Upper lobe of left lung (tissue), 6 donors: ENCODE results near the gene ABL2. TPM values are rescaled to one million over a fixed set of nuclear protein-coding genes. Genes with fewer than 3 reads are reported as not detected.

Experiments used
- ATAC-seq, 2 donors: fragments of 200-7000 bp; cut with Tn5 transposase; one replicate each; pipeline ENCODE4 v1.9.1; 2022; ENCODE audit warnings: mild to moderate bottlenecking in 2 of 2, moderate library complexity in 2 of 2; ENCODE audit not compliant: low FRiP score in 2 of 2
- DNase-seq, 2 donors: peaks; one replicate each; pipeline ENCODE4 v3.0.0-alpha.2; 2019 to 2020
- H3K27ac ChIP-seq, 4 donors: fragments of 200-600 bp; sonication (generic); one replicate each; pipeline ENCODE4 v1.5.1; 2016 to 2019
- H3K27me3 ChIP-seq, 4 donors: fragments of 200-600 bp; sonication (generic); one replicate each; pipeline ENCODE4 v1.5.1; 2017 to 2019
- H3K36me3 ChIP-seq, 4 donors: fragments of 200-600 bp; sonication (generic); one replicate each; pipeline ENCODE4 v1.5.1; 2016 to 2019
- H3K4me1 ChIP-seq, 4 donors: fragments of 200-600 bp; sonication (generic); one replicate each; pipeline ENCODE4 v1.5.1; 2018 to 2019
- H3K4me3 ChIP-seq, 4 donors: fragments of 200-600 bp; sonication (generic); one replicate each; pipeline ENCODE4 v1.5.1; 2017 to 2019; ENCODE audit warnings: mild to moderate bottlenecking in 2 of 4, moderate library complexity in 1 of 4
- H3K9me3 ChIP-seq, 4 donors: fragments of 200-600 bp; sonication (generic); one replicate each; pipeline ENCODE4 v1.5.1; 2018 to 2019
- EP300 ChIP-seq, 4 donors: sonication (generic); formaldehyde crosslinking; IDR thresholded peaks; one replicate each; pipeline ENCODE4 v1.5.1; 2017; ENCODE audit warnings: antibody characterized with exemption in 4 of 4, control low read depth in 2 of 4
- POLR2A ChIP-seq, 4 donors: fragments of 450-650 bp; IDR thresholded peaks; one replicate each; pipeline ENCODE4 v1.5.1; 2016 to 2017; ENCODE audit warnings: antibody characterized with exemption in 4 of 4, mild to moderate bottlenecking in 2 of 4
- POLR2AphosphoS5 ChIP-seq, 2 donors: sonication (generic); formaldehyde crosslinking; IDR thresholded peaks; one replicate each; pipeline ENCODE4 v1.5.1; 2017; ENCODE audit warnings: antibody characterized with exemption in 2 of 2
- WGBS, 2 donors: methylation state at CpG; one replicate each; pipeline ENCODE4 v1.1.5; 2017 to 2018; 5-methylcytosine and 5-hydroxymethylcytosine counted together
- total RNA-seq, 6 donors: library from RNA; depleted of rRNA in 4 of 6; stranded (reverse); fragments of >200 nt in 4 of 6; gene quantifications; one replicate each; pipeline versions ENCODE4 v1.1.0 to v1.2.1, GENCODE V29; 2016 to 2021
- TF ChIP-seq, protein P1 (sequence below), 6 experiments: fragments of 450-650 bp in 4 of 6; fragments of 200-600 bp in 2 of 6; sonication (generic) in 2 of 6; IDR thresholded peaks; one replicate each; pipeline ENCODE4 v1.5.1; 2016 to 2019; ENCODE audit warnings: antibody characterized with exemption in 6 of 6
- donor health status: DM: no; HTN: no; CAD: no; lungs with moderate emphysema.
- donor health status: DM: no; HTN: yes; CAD: no; lungs with severe emphysema.

The ABL2 gene
- total RNA-seq, 6 donors from 2014 or later = 17.2 to 31.3 (median 22.9) TPM

DNA sequence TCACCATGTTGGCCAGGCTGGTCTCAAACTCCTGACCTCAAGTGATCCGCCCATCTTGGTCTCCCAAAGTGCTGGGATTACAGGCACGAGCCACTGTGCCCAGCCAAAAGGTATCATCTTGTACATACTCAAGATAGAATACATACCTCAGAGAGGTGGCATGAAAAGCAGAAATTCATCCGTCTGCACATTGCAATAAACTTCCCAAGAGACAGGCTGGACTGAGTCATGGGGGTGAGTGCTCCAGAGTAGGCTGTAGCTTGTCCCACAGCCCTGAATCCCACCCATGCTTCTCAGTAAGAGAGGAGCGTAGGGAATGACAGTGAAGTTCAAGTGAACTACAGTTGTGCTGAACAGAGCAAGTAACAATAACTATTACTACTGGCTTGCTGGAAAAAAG lies 127.9 kb downstream of the ABL2 start:
- peak in 1 of 2 donors; percentile 13 for ATAC-seq
- no peaks in the 10 kb centered on the region for H3K9me3 ChIP-seq
- DNase-seq = no peak
- H3K36me3 ChIP-seq = peaks cover 0 to 23% (median 6%) of the 10 kb centered on the region in 4 donors
- no peak for TF ChIP-seq POLR2AphosphoS5 (IDR thresholded peaks at IDR 0.05)
- TF ChIP-seq, protein P1, sequence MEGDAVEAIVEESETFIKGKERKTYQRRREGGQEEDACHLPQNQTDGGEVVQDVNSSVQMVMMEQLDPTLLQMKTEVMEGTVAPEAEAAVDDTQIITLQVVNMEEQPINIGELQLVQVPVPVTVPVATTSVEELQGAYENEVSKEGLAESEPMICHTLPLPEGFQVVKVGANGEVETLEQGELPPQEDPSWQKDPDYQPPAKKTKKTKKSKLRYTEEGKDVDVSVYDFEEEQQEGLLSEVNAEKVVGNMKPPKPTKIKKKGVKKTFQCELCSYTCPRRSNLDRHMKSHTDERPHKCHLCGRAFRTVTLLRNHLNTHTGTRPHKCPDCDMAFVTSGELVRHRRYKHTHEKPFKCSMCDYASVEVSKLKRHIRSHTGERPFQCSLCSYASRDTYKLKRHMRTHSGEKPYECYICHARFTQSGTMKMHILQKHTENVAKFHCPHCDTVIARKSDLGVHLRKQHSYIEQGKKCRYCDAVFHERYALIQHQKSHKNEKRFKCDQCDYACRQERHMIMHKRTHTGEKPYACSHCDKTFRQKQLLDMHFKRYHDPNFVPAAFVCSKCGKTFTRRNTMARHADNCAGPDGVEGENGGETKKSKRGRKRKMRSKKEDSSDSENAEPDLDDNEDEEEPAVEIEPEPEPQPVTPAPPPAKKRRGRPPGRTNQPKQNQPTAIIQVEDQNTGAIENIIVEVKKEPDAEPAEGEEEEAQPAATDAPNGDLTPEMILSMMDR (IDR thresholded peaks at IDR 0.05) = no peak
- TF ChIP-seq EP300 (IDR thresholded peaks at IDR 0.05) = no peak
- no peak for TF ChIP-seq POLR2A (IDR thresholded peaks at IDR 0.05)
- H3K4me3 ChIP-seq = no peak overlapping the region
- H3K4me1 ChIP-seq = peaks cover 0 to 7% (median 0%) of the 10 kb centered on the region in 4 donors
- 91 to 94% methylated on average over 4 of the region's 4 CpGs for WGBS, 2 donors
- H3K27ac ChIP-seq = no peak overlapping the region
- no peaks in the 10 kb centered on the region for H3K27me3 ChIP-seq

DNA sequence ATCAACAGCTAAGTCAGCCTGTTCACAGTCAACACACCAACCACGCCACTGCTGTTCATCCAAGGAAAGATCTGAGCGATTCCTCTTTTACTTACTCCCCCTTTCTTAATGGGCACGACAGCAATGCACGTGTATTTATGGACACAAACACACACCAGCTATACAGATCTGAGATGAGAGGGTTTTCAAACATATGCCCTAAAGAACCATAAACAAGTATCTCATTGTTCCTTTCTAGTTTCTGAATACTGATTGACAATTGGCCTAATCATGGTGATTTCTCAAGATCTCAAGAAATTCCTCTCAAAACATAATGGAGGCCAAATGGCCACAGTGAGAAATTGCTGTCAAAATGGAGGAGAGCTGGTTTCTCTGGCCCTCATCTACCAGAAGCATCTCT lies 129.6 kb downstream of the ABL2 start:
- no peaks in the 10 kb centered on the region for H3K9me3 ChIP-seq
- WGBS, 2 donors = 96 to 98% methylated on average over 4 of the region's 4 CpGs
- no peak overlapping the region for H3K4me3 ChIP-seq
- H3K27ac ChIP-seq = no peak overlapping the region
- ATAC-seq (no peak), DNase-seq (no peak)
- H3K4me1 ChIP-seq = peaks cover 0 to 7% (median 3%) of the 10 kb centered on the region in 4 donors
- TF ChIP-seq EP300 (IDR thresholded peaks at IDR 0.05) (no peak), POLR2A (IDR thresholded peaks at IDR 0.05) (no peak), POLR2AphosphoS5 (IDR thresholded peaks at IDR 0.05) (no peak)
- TF ChIP-seq, protein P1 (IDR thresholded peaks at IDR 0.05) = no peak
- H3K27me3 ChIP-seq = no peaks in the 10 kb centered on the region
- peaks cover 12 to 37% (median 18%) of the 10 kb centered on the region in 4 donors for H3K36me3 ChIP-seq

GRCh38 chr1:179095924-179096323 lies 133.6 kb downstream of the ABL2 start:
- Histone ChIP-seq H3K36me3 (peaks cover 18 to 69% (median 42%) of the 10 kb centered on the region in 4 donors), H3K4me1 (peaks cover 9 to 21% (median 16%) of the 10 kb centered on the region in 4 donors), H3K27me3 (no peaks in the 10 kb centered on the region), H3K4me3 (no peak overlapping the region), H3K27ac (peak overlapping the region in 2 of 4 donors; percentile 49 to 53), H3K9me3 (no peaks in the 10 kb centered on the region)
- TF ChIP-seq POLR2A (IDR thresholded peaks at IDR 0.05) (no peak), EP300 (IDR thresholded peaks at IDR 0.05) (no peak), POLR2AphosphoS5 (IDR thresholded peaks at IDR 0.05) (no peak)
- TF ChIP-seq, protein P1 (IDR thresholded peaks at IDR 0.05) = no peak
- 77 to 91% methylated on average over 3 of the region's 3 CpGs for WGBS, 2 donors
- DNase-seq = no peak
- no peak for ATAC-seq

GRCh38 chr1:179095377-179095776 lies 134.1 kb downstream of the ABL2 start:
- 72 to 84% methylated on average over 4 of the region's 4 CpGs for WGBS, 2 donors
- no peaks in the 10 kb centered on the region for H3K27me3 ChIP-seq
- no peaks in the 10 kb centered on the region for H3K9me3 ChIP-seq
- no peak overlapping the region for H3K4me3 ChIP-seq
- peak overlapping the region in 3 of 4 donors; percentile 26 to 53 (median 49) for H3K27ac ChIP-seq
- no peak for TF ChIP-seq POLR2AphosphoS5 (IDR thresholded peaks at IDR 0.05)
- DNase-seq (no peak), ATAC-seq (no peak)
- peaks cover 18 to 74% (median 42%) of the 10 kb centered on the region in 4 donors for H3K36me3 ChIP-seq
- peaks cover 9 to 23% (median 16%) of the 10 kb centered on the region in 4 donors for H3K4me1 ChIP-seq

DNA sequence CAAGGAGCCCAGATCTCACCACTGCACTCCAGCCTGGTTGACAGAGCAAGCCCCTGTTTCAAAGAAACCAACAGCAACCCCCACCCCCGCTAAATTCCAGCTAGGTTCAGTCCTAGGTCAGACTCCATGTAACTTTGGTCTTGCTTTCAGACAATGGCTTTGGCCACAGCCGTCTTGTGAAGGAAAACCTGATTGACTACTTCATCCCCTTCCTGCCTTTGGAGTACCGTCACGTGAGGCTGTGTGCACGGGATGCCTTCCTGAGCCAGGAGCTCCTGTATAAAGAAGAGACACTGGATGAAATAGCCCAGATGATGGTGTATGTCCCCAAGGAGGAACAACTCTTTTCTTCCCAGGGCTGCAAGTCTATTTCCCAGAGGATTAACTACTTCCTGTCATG lies 134.7 kb downstream of the ABL2 start:
- H3K27ac ChIP-seq = peak overlapping the region in 3 of 4 donors; percentile 26 to 53 (median 49)
- no peak for TF ChIP-seq POLR2AphosphoS5 (IDR thresholded peaks at IDR 0.05)
- no peak for TF ChIP-seq POLR2A (IDR thresholded peaks at IDR 0.05)
- TF ChIP-seq, protein P1 (IDR thresholded peaks at IDR 0.05) = no peak
- TF ChIP-seq EP300 (IDR thresholded peaks at IDR 0.05) = no peak
- 70 to 84% methylated on average over 5 of the region's 5 CpGs for WGBS, 2 donors
- H3K36me3 ChIP-seq = peaks cover 18 to 80% (median 44%) of the 10 kb centered on the region in 4 donors
- no peak for ATAC-seq
- no peaks in the 10 kb centered on the region for H3K27me3 ChIP-seq
- peaks cover 9 to 23% (median 16%) of the 10 kb centered on the region in 4 donors for H3K4me1 ChIP-seq
- no peak overlapping the region for H3K4me3 ChIP-seq
- H3K9me3 ChIP-seq = no peaks in the 10 kb centered on the region
- DNase-seq = peak in 1 of 2 donors; percentile 54
